ENCODE measurements around the gene CCDC66. TPM values are rescaled to one million over a fixed set of nuclear protein-coding genes. Genes with fewer than 3 reads are reported as not detected.
"Not testable (repeated sequence)": the region's sequence is repeated elsewhere in the genome, so short reads cannot be mapped to it uniquely, and the experiment has no call there.

The CCDC66 gene
- total RNA-seq, 1 donor from 2014 or later = 11.6 TPM

DNA sequence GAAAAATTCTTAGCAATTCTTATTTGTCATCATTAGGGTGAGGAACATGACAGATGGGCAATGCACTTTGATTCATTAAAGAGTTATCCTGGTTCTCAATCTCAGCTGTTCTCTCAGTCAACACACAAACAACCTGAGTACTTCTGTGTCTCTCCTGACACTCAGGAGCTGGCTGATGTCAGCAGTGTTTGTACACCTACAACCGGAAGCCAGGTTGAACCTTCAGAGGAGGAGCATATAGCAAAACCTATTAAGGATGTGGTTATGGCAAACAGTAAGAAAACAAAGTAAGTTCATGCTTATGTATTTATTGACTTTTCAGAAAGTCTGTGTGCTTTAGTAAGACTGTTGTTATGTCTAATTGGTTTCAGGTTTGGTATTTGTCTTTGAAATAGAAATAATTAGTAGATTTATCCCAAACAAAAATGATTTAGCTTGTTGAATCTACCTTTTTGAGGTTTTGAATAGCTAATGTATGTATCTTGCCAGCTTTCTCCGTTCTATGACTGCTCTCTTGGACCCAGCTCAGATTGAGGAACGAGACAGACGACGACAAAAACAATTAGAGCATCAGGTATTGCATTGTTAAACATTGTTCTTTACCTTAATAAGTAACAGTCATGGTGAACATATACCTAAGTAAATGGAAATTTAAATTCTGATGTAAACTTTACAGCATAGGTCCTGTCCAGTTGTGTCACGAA lies 36.6 kb downstream of the CCDC66 start:
- TF ChIP-seq, protein P1, sequence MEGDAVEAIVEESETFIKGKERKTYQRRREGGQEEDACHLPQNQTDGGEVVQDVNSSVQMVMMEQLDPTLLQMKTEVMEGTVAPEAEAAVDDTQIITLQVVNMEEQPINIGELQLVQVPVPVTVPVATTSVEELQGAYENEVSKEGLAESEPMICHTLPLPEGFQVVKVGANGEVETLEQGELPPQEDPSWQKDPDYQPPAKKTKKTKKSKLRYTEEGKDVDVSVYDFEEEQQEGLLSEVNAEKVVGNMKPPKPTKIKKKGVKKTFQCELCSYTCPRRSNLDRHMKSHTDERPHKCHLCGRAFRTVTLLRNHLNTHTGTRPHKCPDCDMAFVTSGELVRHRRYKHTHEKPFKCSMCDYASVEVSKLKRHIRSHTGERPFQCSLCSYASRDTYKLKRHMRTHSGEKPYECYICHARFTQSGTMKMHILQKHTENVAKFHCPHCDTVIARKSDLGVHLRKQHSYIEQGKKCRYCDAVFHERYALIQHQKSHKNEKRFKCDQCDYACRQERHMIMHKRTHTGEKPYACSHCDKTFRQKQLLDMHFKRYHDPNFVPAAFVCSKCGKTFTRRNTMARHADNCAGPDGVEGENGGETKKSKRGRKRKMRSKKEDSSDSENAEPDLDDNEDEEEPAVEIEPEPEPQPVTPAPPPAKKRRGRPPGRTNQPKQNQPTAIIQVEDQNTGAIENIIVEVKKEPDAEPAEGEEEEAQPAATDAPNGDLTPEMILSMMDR (IDR thresholded peaks at IDR 0.05; ENCODE audit: insufficient read depth, low read length, poor library complexity, severe bottlenecking) = no peak
- Histone ChIP-seq H3K4me3 (ENCODE audit: low read depth, low read length) (no peak overlapping the region), H3K36me3 (ENCODE audit: control insufficient read depth, insufficient read depth, low read length) (no peaks in the 10 kb centered on the region), H3K27me3 (ENCODE audit: control insufficient read depth, insufficient read depth, low read length) (no peaks in the 10 kb centered on the region)
- no peak for DNase-seq (ENCODE audit: low read depth)

DNA sequence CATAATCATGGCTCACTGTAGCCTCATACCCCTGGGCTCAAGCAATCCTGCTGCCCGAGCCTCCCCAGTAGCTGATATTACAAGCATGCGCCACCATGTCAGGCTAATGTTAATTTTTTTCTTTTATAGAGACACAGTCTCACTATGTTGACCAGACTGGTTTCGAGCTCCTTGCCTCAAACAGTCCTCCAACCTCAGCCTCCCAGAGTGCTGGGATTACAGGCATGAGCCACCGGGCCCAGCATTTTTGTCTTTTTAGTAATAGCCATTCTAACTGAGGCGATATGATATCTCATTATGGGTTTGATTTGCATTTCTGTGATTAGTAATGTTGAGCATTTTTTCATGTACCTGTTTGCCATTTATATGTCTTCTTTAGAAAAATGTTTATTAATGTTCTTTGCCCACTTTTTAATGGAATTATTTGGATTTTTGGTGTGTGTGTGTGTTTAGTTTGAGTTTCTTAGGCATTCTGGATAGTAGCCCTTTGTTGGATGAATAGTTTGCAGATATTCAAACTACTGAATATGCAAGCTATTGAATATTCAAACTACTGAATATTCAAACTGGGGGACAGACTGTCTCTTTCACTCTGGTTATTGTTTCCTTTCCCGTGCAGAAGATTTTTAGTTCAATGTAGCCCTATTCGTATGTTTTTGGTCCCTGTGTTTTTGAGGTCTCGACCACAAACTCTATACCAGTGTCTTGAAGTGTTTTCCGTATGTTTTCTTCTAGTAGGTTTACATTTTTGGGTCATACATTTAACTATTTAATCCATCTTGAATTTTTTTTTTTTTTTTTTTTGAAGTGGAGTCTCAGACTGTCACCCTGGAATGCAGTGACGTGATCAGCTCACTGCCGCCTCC lies 39.2 kb downstream of the CCDC66 start:
- no peak overlapping the region for H3K4me3 ChIP-seq (ENCODE audit: low read depth, low read length)
- no peaks in the 10 kb centered on the region for H3K36me3 ChIP-seq (ENCODE audit: control insufficient read depth, insufficient read depth, low read length)
- no peak for DNase-seq (ENCODE audit: low read depth)
- H3K27me3 ChIP-seq (ENCODE audit: control insufficient read depth, insufficient read depth, low read length) = no peaks in the 10 kb centered on the region
- TF ChIP-seq, protein P1 (IDR thresholded peaks at IDR 0.05; ENCODE audit: insufficient read depth, low read length, poor library complexity, severe bottlenecking) = no peak

DNA sequence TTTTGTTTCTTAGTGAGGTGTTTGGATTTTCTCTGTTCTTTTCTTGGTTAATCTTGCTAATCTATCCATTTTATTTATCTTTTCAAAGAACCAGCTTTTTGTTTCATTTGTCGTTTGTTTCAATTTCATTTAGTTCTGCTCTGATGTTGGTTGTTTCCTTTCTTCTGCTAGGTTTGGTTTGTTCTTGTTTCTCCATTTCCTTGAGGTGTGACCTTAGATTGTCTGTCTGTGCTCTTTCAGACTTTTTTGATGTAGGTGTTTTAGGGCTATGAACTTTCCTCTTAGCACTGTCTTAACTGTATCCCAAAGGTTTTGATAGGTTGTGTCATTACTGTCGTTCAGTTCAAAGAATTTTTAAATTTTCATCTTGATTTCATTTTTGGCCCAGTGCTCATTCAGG lies 51.5 kb downstream of the CCDC66 start:
- not testable (repeated sequence) for DNase-seq (ENCODE audit: low read depth); H3K27me3 ChIP-seq (ENCODE audit: control insufficient read depth, insufficient read depth, low read length); H3K36me3 ChIP-seq (ENCODE audit: control insufficient read depth, insufficient read depth, low read length); H3K4me3 ChIP-seq (ENCODE audit: low read depth, low read length)

DNA sequence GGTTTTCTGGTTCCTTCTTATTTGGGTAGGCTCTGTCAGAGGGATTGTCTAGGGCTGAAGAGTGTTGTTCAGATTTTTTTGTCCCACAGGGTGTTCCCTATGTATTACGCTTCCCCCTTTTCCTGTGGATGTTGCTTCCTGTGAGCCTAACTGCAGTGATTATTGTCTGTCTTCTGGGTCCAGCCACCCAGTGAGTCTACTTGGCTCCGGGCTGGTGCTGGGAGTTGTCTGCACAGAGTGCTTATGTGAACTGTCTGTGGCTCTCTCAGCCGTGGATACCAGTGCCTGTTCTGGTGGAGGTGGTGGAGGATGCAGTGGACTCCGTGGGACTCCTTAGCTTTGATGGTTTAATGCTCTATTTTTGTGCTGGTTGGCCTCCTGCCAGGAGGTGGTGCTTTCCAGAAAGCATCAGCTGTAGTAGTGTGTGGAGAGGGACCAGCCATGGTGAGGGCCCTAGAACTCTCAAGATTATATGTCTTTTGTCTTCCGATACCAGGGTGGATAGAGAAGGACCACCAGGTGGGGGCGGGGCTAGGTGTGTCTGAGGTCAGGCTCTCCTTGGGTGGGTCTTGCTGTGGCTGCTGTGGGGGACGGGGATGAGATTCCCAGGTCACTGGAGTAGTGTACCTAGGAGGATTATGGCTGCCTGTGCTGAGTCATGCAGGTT lies 53.8 kb downstream of the CCDC66 start:
- no peak overlapping the region for H3K4me3 ChIP-seq (ENCODE audit: low read depth, low read length)
- DNase-seq (ENCODE audit: low read depth) = no peak
- TF ChIP-seq, protein P1 (IDR thresholded peaks at IDR 0.05; ENCODE audit: insufficient read depth, low read length, poor library complexity, severe bottlenecking) = no peak
- H3K27me3 ChIP-seq (ENCODE audit: control insufficient read depth, insufficient read depth, low read length) = no peaks in the 10 kb centered on the region
- H3K36me3 ChIP-seq (ENCODE audit: control insufficient read depth, insufficient read depth, low read length) = no peaks in the 10 kb centered on the region

DNA sequence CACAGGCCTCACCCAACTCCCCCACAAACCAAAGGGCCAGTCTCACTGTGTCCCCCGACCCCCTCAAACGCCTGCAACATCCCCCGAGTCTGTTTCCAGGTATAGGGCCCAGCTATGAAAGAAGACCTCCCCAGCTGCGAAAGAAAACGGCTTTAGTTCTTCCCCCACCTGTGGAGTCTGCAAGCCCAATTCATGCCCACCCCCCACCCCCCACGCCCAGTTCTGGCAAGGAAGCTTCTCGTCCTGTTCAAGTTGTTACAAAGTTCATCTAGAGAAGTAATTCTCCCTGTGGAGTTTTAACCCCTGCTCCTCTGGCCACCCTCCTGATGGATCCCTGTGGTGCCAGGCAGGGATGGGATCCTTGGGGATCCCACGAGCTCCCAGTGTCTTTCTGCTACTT lies 54.4 kb downstream of the CCDC66 start:
- H3K4me3 ChIP-seq (ENCODE audit: low read depth, low read length) = no peak overlapping the region
- no peak for DNase-seq (ENCODE audit: low read depth)
- H3K27me3 ChIP-seq (ENCODE audit: control insufficient read depth, insufficient read depth, low read length) = no peaks in the 10 kb centered on the region
- TF ChIP-seq, protein P1 (IDR thresholded peaks at IDR 0.05; ENCODE audit: insufficient read depth, low read length, poor library complexity, severe bottlenecking) = no peak
- H3K36me3 ChIP-seq (ENCODE audit: control insufficient read depth, insufficient read depth, low read length) = no peaks in the 10 kb centered on the region

DNA sequence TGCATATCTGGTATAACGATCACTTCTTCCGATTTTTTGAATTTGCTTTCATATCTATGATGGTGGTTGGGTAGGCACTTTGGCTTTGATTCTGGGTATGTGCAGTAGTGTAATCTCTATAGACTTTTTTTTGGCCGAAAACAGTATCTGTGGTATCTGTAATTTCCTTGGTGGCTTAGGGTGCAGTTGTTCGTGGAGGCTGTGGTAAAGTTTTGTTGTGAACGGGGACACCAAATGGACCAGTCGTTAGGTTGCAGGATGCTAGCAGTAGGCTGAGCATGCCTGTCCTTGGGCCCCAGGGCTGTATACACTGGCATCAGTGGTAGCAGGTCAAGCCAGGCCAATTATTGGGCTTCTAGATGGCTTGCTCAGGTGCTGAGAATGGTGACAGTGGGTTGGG lies 55.2 kb downstream of the CCDC66 start:
- DNase-seq (ENCODE audit: low read depth) = no peak
- TF ChIP-seq, protein P1 (IDR thresholded peaks at IDR 0.05; ENCODE audit: insufficient read depth, low read length, poor library complexity, severe bottlenecking) = no peak
- Histone ChIP-seq H3K36me3 (ENCODE audit: control insufficient read depth, insufficient read depth, low read length) (no peaks in the 10 kb centered on the region), H3K4me3 (ENCODE audit: low read depth, low read length) (no peak overlapping the region), H3K27me3 (ENCODE audit: control insufficient read depth, insufficient read depth, low read length) (no peaks in the 10 kb centered on the region)
